ENCODE results near the gene GEMIN2. TPM values are rescaled to one million over a fixed set of nuclear protein-coding genes. Genes with fewer than 3 reads are reported as not detected.
"Not testable (repeated sequence)": the region's sequence is repeated elsewhere in the genome, so short reads cannot be mapped to it uniquely, and the experiment has no call there.

Gene GEMIN2
- total RNA-seq, 1 experiment from 2014 or later: 15.1 TPM

DNA sequence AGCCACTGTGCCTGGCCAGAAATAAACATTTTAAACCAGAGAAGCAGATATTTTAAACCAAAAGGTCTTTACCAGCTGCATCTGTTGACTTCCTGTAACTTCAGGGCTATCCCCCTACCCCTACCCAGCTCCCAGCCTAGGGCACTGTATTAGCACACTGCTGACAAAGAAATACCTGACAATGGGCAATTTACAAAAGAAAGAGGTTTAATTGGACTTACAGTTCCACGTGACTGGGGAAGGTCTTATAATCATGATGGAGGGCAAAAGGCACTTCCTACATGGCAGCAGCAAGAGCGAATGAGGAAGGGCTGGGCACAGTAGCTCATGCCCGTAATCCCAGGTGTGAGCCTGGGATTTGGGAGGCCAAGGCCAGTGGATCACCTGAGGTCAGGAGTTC, 26.0 kb downstream of the GEMIN2 start:
- no peaks in the 10 kb centered on the region for H3K9me3 ChIP-seq (ENCODE audit: control insufficient read depth, insufficient read depth, low read depth, low read length)
- ChIA-PET CTCF (interaction anchor here (0.6 kb wide), 1 partner anchor 30 kb away, joined by 3 read pairs; the partner anchor contains the start of gene TRAPPC6B), POLR2A (interaction anchor here (0.6 kb wide), 1 partner anchor 22 kb away, joined by 4 read pairs; no protein-coding TSS in a partner anchor)
- no peak overlapping the region for H3K4me3 ChIP-seq (ENCODE audit: low read depth in 2 of 2, low read length in 2 of 2)
- peaks cover 3% of the 10 kb centered on the region; the same call in 1 of the 2 replicates for H3K36me3 ChIP-seq (ENCODE audit: control insufficient read depth, insufficient read depth, low read length)
- no peak overlapping the region for H3K27ac ChIP-seq (ENCODE audit: low read length)
- in situ Hi-C loops (cut with HindIII; ENCODE audit: low pct_unique_long_range_greater_than_20kb, low sequenced_read_pairs) (no loop called here), intact Hi-C loops (cut with micrococcal nuclease; ENCODE audit: unreplicated experiment) (no loop called here)
- no peaks in the 10 kb centered on the region for H3K4me1 ChIP-seq (ENCODE audit: control insufficient read depth, insufficient read depth, low read length)
- no peaks in the 10 kb centered on the region for H3K27me3 ChIP-seq (ENCODE audit: control insufficient read depth, insufficient read depth, low read length)
- ATAC-seq: no peak
- no TSS peak for BruUV-seq (replicated peaks)
- no peak for TF ChIP-seq CTCF (IDR thresholded peaks at IDR 0.05)
- no peak for TF ChIP-seq TCF7L2 (IDR thresholded peaks at IDR 0.05; ENCODE audit: low read depth, low read length)
- TF ChIP-seq POLR2AphosphoS5 (IDR thresholded peaks at IDR 0.05; ENCODE audit: low read depth, low read length): no peak
- TF ChIP-seq SIN3A (IDR thresholded peaks at IDR 0.05; ENCODE audit: borderline replicate concordance, insufficient read depth, low read depth, low read length): no peak
- TF ChIP-seq REST (IDR thresholded peaks at IDR 0.05; ENCODE audit: insufficient read depth in 1 of 2, low read depth in 2 of 2, low read length in 1 of 2): no peak
- no peak for DNase-seq (ENCODE audit: low read depth, low spot score)

- H3K27ac ChIP-seq (ENCODE audit: low read length); H3K27me3 ChIP-seq (ENCODE audit: control insufficient read depth, insufficient read depth, low read length); intact Hi-C loops (cut with micrococcal nuclease; ENCODE audit: unreplicated experiment); in situ Hi-C loops (cut with HindIII; ENCODE audit: low pct_unique_long_range_greater_than_20kb, low sequenced_read_pairs); ATAC-seq; H3K36me3 ChIP-seq (ENCODE audit: control insufficient read depth, insufficient read depth, low read length); BruUV-seq (replicated peaks); H3K4me3 ChIP-seq (ENCODE audit: low read depth in 2 of 2, low read length in 2 of 2); H3K4me1 ChIP-seq (ENCODE audit: control insufficient read depth, insufficient read depth, low read length); POLR2A ChIA-PET; H3K9me3 ChIP-seq (ENCODE audit: control insufficient read depth, insufficient read depth, low read depth, low read length); CTCF ChIA-PET; DNase-seq (ENCODE audit: low read depth, low spot score): not testable (repeated sequence)
Measured at GRCh38 chr14:39141623-39142022, 27.5 kb downstream of the GEMIN2 start.

DNA sequence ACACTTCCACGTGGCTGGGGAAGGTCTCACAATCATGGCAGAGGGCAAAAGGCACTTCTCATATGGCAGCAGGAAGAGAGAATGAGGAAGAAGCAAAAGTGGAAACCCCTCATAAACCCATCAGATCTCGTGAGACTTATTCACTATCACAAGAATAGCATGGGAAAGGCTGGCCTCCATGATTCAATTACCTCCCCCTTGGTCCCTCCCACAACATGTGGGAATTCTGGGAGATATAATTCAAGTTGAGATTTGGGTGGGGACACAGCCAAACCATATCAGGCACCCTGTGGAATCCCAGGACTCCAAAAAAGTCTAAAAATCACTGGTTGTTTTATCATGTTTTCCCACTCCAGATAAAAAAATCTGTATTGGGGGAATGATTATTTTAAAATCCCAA, 29.1 kb downstream of the GEMIN2 start:
- POLR2A ChIA-PET; in situ Hi-C loops (cut with HindIII; ENCODE audit: low pct_unique_long_range_greater_than_20kb, low sequenced_read_pairs): not testable (repeated sequence)

More for the DNA sequence above, 29.1 kb downstream of the GEMIN2 start:
- H3K27me3 ChIP-seq (ENCODE audit: control insufficient read depth, insufficient read depth, low read length); ATAC-seq; CTCF ChIA-PET; intact Hi-C loops (cut with micrococcal nuclease; ENCODE audit: unreplicated experiment); H3K27ac ChIP-seq (ENCODE audit: low read length); H3K4me3 ChIP-seq (ENCODE audit: low read depth in 2 of 2, low read length in 2 of 2); BruUV-seq (replicated peaks); H3K4me1 ChIP-seq (ENCODE audit: control insufficient read depth, insufficient read depth, low read length); H3K36me3 ChIP-seq (ENCODE audit: control insufficient read depth, insufficient read depth, low read length); H3K9me3 ChIP-seq (ENCODE audit: control insufficient read depth, insufficient read depth, low read depth, low read length); DNase-seq (ENCODE audit: low read depth, low spot score): not testable (repeated sequence)
